GM18517 (cell line): Measurements from ENCODE around the gene SYTL3.
"Not testable (repeated sequence)": the region's sequence is repeated elsewhere in the genome, so short reads cannot be mapped to it uniquely, and the experiment has no call there.

ENCODE experiments used
- ATAC-seq: cut with Tn5 transposase; IDR thresholded peaks from one replicate; pipeline ENCODE4 v1.9.1; 2021; ENCODE audit warnings: mild to moderate bottlenecking, moderate library complexity; ENCODE audit not compliant: unreplicated experiment

SYTL3 gene

GRCh38 chr6:158786645-158787304 is 136.9 kb downstream of the SYTL3 start:
- no peak for ATAC-seq

- no peak for ATAC-seq
Observed at GRCh38 chr6:158787395-158787794, 137.5 kb downstream of the SYTL3 start.

GRCh38 chr6:158789115-158789917 is 139.5 kb downstream of the SYTL3 start:
- ATAC-seq: no peak

GRCh38 chr6:158791274-158791855 is 141.5 kb downstream of the SYTL3 start:
- ATAC-seq: no peak

GRCh38 chr6:158792505-158792904 is 142.7 kb downstream of the SYTL3 start:
- ATAC-seq: not testable (repeated sequence)

GRCh38 chr6:158793432-158793831 is 143.6 kb downstream of the SYTL3 start:
- peak; percentile 44 for ATAC-seq

- no peak for ATAC-seq
Observed at GRCh38 chr6:158795516-158795915, 145.7 kb downstream of the SYTL3 start.

- ATAC-seq: no peak
Observed at GRCh38 chr6:158796353-158796752, 146.5 kb downstream of the SYTL3 start.

GRCh38 chr6:158797331-158798310 is 147.8 kb downstream of the SYTL3 start:
- ATAC-seq: no peak

GRCh38 chr6:158798311-158798710 is 148.5 kb downstream of the SYTL3 start:
- ATAC-seq: no peak

GRCh38 chr6:158799051-158799792 is 149.4 kb downstream of the SYTL3 start:
- ATAC-seq: no peak

GRCh38 chr6:158801655-158802294 is 151.9 kb downstream of the SYTL3 start:
- ATAC-seq: no peak

GRCh38 chr6:158803733-158804143 is 153.9 kb downstream of the SYTL3 start:
- ATAC-seq: peak; percentile 48

GRCh38 chr6:158804207-158804606 is 154.4 kb downstream of the SYTL3 start:
- ATAC-seq: no peak

GRCh38 chr6:158805698-158806377 is 156.0 kb downstream of the SYTL3 start:
- ATAC-seq: no peak

- no peak for ATAC-seq
Observed at GRCh38 chr6:158807515-158808441, 157.9 kb downstream of the SYTL3 start.

- ATAC-seq: no peak
Observed at GRCh38 chr6:158808442-158808833, 158.6 kb downstream of the SYTL3 start.
